GM19023 (cell line): Measurements from ENCODE around the gene MLC1.

Experiments
- ATAC-seq: cut with Tn5 transposase; IDR thresholded peaks from one replicate; pipeline ENCODE4 v1.9.1; 2021; ENCODE audit warnings: mild to moderate bottlenecking, moderate library complexity; ENCODE audit not compliant: unreplicated experiment

The MLC1 gene

DNA sequence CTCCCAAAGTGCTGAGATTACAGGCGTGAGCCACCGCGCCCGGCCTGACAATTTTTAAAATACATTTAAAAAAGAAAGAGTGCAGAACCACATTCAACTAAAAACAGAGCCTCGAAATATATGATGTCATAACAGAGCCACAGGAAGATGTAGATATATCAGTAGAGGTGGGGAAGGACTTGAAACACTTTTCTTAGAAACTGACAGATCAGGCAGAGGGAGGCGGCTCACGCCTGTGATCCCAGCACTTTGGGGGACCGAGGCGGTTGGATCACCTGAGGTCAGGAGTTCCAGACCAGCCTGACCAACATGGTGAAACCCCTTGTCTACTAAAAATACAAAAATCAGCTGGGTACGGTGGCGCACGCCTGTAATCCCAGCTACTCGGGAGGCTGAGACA is 7.0 kb downstream of the MLC1 start:
- no peak for ATAC-seq

DNA sequence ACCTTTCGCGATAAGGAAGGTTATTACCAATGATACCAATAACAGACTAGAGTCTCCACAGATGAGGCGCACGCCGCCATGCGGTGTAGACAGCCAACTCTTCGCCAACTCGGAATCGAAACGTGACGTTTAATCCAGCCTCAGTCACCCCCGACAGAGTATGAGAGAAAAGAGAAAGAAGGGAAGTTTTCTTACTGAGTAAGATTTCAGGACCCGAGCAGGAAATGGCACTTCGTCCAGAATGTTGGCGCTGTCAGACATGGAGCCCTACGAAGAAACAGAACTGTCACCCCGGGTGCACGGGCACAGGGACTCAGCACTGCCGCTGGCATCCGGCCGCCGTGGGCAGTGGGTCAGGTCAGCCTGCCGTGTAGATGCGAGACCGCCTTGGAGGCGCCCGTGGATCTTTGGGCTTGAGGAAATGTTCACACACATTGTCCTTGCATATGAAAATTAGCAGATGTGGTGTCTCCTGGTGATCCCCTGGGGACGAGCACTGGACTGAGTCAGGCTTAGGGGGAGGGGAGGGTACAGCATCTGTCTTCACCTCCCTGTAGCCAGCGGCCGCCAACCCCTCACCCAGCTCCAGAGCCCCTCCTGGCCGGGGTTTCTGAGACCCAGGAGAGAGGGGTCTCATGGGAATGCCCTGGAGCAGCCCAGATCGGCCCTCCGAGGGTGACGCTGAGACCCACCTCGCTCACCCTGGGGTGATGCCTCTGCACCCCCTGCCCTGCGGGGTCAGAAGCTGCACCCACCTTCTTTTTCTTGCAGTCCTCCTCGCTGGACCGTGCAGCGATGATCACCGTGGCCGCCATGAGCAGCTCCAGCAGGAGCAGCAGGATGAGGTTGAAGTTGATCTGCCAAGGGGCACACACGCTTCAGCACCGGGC is 8.3 kb downstream of the MLC1 start:
- ATAC-seq, result no peak

DNA sequence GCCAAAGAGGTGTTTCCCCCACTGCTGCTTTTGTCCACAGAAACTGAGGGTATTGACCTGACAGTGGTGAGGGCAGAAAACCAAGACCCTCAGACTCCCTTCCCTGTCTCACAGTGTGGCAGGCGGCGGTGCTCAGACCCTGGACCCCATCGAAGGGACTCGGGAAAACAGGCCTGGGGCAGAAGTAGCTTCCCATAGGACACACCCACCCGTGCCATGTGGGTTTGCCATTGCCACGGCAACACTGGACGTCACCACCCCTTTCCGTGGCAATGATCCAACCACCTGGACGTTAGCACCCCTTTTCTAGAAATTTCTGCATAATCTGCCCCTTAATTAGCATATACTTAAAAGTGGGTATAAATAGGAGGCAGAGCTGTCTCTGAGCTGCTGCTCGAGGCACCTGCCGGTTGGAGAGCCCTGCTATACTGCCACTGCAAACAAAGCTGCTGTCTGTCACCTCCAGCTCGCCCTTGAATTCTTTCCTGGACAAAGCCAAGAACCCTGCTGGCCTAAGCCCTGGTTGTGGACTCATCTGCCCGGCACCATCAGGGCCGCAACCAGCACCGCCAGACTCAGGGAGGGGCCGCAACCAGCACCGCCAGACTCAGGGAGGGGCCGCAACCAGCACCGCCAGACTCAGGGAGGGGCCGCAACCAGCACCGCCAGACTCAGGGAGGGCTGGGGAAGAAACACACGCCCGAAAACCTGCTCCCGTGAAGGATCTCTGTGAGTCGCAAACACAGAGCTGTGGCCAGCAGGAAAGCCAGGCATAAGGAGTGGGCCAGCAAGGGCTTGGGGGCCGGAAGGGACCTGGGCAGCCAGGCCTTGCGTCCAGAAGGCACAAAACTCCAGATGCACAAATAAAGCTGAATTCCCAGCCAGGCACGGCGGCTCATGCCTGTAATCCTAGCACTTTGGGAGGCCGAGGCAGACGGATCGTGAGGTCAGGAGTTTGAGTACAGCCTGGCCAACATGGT is 10.4 kb downstream of the MLC1 start:
- no peak for ATAC-seq

DNA sequence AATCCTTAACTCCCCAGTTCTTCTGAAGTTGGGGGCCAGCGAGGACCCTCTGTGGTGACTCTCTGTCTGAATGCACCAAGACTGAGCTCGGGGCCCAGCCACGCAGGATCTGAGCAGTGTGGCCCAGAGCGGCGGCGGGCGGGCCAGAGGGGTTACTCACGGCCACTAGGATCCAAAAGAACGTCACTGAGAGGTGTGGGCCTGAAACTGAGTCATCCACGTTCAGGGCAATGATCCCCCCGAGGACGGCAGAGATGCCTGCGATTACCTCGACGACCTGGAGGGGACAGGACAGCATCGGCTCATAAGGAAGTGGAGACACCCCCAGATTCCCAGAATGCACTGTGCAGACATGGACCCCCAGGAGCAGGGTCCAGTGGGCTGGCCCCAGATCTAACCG is 11.2 kb downstream of the MLC1 start:
- ATAC-seq, result no peak

DNA sequence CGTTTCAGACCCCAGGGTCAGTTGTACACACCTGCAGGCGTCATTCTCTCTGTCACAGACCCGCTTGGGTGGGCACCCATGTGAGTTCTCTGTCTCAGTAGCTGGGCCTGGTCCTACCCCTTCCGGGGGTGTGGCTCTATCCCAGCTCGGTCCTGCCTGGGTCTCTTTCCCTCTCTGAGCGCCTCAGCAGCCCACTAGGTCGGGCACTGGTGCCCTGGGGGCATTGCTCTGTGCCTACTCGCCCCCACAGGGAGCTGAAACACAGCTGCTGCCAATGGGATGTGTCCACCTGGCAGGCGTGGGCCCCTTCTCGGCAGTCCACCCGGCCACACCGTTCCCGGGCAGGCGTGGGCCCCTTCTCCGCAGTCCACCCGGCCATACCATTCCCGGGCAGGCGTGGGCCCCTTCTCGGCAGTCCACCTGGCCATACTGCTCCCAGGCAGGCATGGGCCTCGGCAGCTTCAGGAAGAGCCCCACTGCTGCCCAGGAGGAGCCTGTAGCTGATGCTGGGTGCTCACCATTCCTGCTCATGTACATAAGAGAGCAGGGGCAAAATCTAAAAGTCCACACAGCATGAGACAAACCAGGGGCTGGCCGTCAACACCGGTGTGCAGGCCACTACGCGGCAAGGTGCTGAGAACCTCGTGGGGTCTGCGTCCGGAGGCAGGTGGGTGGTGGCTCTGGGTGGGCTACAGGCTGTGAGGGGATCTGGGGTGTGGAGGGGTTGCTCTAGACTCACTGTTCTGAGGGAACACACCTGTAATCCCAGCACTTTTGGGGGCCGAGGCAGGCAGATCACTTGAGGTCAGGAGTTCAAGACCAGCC is 12.3 kb downstream of the MLC1 start:
- no peak for ATAC-seq

DNA sequence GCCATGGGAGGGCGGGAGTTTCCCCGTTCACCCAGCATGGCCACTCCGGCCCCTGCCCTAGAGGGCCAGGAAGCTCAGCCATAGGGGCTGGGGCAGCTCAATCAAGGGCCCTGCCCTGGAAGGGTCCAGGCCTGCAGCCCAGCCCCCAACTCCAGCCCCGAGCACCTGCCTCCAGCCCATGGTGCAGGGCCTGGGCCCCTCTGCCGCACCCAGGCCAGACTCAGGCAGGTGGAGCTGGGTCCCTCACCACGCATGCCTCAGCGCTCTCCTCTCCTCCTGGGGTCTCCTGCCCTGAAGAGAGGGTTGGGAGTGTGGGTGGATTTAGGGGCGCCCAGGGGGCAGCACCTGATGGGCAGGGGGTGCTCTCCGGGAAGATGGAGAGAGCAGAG is 13.1 kb downstream of the MLC1 start:
- ATAC-seq, result no peak

DNA sequence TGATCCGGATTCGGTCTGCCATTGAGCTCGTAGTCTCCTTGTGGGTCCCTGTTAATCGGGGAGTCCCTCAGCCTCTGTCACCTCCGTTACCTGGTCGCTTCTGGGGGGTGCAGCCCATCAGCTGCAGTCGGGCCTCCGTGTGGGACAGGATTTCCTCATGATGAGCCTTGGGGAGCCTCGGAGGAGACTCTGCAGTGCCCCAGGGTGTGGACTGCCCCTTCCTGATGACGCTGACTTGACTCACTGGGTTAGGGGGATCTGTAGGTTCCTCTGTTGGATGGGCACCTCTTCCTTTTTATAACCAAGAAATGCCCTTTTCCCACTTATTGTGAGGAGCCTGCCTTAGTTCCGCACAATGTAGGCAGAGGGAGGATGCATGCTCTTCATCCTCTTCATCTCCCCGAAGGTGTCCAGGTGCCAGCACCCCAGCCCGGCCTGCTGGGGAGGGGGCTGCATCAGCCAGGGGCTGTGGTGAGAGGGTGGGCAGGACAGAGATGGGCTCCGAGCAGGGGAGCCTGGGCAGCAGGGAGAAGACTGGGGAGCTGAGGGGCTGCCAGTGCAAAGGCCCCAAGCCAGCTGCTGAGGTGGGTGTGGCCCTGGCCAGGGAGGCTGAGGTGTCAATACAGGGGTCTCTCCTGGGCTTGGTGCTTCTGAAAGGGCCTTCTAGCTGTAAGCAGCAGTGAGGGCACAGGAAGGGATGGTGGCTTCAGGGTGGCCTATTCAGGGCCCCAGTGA is 13.6 kb downstream of the MLC1 start:
- no peak for ATAC-seq

DNA sequence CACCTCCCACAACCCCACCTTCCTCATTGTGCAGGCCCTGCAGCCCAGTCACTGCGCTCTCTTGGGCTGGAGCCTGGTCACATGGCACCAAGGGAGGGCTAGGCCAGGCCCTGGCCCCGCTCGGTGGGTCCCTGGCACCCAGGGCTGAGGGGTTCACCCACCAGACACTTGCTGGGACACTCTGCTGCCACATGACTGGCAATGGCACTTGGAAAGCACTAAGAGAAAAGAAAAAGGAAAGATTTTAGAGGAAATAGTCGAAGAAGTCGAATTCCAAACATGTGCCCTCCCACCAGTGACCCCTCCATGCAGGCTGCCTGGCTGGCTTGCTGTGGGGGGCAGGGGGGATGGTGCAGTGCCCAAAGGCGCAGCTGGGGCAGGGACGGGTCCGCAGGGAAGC is 14.9 kb downstream of the MLC1 start:
- ATAC-seq, result no peak

DNA sequence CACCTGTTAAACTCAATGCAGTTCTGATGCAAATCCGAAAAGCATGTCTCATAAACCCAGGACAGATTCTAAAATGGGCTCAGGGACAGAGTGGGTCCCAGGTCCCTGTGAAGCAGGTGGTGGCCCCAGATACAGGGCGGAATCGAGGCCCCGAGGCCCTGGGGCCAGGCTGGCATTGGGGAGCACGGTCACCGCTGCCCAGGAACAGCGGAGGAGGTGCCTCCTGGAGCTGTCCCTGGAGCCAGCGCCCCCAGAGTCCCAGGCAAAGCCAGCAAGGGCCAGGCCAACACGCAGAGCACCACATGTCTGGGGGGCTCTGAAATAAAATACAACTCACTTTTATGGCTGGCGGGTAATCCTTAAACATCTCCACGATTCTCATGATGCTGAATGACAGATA is 17.1 kb downstream of the MLC1 start:
- ATAC-seq, result no peak

DNA sequence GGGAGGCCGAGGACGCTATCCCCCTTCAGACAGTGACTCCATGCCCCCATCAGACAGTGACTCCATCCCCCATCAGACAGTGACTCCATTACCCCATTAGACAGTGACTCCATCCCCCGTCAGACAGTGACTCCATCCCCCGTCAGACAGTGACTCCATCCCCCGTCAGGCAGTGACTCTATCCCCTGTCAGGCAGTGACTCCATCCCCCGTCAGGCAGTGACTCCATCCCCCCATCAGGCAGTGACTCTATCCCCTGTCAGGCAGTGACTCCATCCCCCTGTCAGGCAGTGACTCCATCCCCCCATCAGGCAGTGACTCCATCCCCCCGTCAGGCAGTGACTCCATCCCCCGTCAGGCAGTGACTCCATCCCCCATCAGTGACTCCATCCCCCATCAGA is 18.0 kb downstream of the MLC1 start:
- no peak for ATAC-seq

DNA sequence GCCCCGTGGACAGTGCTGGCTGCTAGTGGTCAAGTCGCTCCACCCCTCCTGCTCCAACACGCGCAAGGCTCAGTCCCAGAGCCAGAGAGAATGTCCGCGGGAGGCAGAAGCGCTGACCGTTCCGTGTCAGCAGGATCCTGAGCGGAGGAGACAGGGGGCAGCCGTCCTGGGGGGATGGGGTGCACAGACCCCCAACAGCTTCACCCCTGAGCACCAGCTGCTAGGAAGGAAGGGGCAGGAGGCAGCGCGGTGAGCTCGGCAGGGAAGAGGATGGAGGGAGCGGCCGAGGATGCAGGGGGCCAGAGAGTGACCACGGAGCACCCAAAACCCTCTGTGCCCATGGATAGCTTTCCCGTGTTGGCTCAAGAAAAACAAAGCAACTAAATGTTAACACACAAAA is 20.8 kb downstream of the MLC1 start:
- no peak for ATAC-seq

DNA sequence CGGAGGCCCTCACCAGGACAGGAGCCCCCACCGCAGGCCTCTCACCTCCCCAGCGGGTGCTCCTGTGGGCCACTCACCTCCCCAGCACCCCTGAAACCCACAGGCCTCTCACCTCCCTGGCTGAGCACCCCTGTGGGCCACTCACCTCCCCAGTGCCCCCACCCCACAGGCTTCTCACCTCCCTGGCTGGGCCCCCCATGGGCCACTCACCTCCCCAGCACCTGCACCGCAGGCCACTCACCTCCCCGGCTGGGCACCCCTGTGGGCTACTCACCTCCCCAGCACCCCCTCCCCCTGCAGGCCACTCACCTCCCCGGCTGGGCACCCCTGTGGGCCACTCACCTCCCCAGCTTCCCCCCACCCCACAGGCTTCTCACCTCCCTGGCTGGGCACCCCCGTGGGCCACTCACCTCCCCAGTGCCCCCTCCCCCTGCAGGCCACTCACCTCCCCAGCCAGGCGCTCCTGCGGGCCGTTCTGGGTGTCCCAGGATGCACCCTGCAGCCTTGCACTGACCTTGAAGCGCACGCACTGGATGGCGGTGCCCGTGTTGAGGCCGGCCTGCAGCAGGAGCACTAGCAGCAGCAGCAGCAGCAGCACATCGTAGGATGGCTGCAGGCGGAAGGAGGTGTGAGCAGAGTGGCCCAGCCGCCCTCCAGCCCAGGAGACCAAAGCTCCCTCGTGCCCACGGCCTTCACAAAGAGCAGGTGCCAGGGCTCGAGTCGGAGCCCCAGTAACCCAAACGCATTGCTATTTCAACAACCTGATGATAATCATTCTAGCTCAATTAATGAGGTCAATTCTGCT is 21.4 kb downstream of the MLC1 start:
- ATAC-seq, result no peak

DNA sequence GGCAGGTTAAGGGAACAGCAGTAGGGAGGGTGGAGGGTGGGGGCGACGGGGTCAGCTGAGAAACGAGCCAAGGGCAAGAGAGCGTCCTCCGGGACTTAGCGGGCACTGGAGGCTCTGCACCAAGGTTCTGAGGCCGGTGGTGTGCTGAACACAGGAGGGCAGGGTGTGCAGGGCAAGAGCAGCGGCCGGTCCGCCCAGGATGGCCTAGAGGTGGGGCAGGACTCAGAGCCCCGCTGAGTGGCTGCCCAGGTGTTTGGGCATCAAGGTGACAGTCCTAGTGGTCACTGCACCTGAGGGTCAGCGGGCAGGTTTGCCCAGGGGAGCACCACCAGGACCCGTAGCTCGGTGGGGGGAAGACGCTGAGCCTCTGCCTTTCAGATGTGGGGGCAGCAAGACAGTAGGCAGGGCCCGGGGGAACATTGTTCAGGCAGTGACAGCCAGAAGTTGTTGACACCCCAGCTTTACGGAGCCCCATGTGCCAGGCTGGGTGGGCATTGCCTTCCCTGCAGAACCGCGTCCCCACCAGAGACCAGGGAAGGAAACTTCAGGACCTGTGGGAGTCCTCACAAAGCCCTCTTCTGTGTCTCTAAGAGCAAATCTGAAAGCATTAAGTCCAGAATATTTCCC is 22.6 kb downstream of the MLC1 start:
- ATAC-seq, result no peak

DNA sequence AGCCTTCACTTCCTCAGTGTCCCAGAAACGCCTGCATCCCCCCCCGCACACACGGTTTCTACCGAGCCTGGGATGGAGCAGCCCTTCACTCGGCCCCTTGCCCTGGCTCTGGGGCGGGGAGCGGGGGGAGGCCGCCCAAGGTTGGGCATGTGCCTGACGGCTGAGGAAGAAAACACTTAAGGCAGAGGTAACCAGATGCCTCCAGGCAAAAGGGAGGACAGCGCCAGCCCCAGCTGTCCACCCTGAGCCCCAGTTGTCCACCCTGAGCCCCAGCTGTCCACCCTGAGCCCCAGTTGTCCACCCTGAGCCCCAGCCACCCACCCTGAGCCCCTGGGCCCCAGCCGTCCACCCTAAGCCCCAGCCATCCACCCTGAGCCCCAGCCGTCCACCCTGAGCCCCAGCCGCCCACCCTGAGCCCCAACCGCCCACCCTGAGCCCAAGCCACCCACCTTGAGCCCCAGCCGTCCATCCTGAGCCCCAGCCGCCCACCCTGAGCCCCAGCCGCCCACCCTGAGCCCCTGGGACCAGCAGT is 23.3 kb downstream of the MLC1 start:
- no peak for ATAC-seq

DNA sequence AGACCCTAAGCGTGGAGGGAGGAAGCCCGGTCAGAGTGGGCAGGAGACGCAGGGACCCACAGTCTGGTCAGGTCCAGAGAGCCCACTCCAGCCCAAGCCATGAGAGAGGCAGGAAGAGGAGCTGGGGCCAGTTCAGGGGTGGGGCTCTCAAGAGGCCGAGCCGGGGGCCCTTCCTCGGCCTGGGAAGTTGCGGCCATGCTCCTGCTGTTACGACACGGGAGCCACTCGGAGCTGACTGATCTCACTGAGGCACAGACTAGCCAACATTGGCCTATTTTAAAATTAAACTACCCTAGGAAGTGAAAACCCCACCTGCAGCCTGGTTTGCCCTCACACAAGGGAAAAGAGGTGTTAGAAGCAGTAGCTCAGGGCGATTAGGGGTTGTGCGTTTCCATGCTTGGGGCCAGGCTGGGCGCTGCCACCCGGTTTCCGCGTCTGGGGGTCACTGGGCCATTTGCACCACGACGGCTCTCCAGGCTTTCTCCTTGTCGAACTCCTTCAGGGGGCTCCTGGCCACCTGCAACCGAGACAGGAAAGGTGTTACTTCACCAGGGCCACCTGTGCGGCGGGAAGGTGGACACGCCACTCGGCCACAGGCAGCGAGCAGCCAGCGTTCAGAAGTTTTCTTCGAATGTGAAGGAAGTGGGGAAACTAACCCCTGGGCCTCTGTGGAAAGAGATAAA is 23.9 kb downstream of the MLC1 start:
- ATAC-seq, result no peak

DNA sequence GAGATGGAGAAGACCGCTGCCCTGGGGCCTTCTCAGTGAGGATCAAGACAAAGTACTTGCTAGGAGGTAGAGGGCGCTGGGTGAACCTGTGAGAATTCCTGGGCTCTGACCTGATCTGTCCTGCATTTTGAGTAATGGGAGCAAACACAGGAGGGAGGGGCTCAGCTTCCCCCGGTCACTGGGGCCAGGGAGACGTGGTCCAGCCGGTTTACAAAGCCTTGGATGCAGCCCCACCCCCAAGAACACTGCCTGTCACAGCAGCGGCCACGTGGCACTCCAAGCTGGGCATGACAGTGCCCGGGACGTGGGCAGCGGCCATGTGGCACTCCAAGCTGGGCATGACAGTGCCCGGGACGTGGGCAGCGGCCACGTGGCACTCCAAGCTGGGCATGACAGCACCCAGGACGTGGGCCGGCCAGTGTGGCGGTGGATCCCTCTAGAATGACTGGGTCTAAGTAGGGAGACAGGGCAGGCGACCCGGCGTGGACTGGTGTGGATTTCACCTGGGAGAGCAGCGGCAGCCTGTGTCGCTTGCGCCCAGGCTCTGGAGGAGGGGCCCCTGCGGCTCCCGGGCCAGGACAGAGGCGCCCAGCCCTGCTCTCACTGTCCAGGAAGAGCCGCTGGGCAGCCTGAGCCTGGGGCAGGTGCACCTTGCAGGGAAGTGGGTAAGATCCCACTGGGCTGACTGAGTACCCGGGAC is 24.6 kb downstream of the MLC1 start:
- no peak for ATAC-seq

DNA sequence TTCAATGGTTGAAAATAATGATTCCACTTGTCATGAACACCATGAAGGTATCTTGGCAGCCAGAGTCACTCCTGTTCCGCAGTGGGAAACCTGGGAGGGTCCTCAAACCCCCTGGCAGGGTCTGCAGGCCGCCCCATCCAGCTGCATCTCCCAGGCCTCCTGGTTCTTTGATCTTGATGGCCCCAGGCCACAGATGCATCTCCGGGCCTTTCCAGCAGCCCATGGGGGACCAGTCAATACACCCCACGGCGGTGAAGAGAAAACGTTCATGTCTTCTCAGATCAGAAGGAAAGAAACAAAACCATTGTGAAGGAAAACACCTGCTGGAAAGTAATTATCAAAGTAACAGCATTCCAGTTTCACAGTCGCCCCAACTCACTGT is 25.4 kb downstream of the MLC1 start:
- ATAC-seq, result no peak
